HCT116 (cell line): Measurements from ENCODE around the gene SLC16A1. TPM values are rescaled to one million over a fixed set of nuclear protein-coding genes. Genes with fewer than 3 reads are reported as not detected.

Experiments used
- ATAC-seq: fragments of 200-7000 bp; cut with Tn5 transposase; 2 replicates; pipeline ENCODE4 v1.9.1; 2020; ENCODE audit warnings: mild to moderate bottlenecking, moderate library complexity
- BruUV-seq: library from RNA; stranded (reverse); fragments of 400-500 nt; replicated peaks from 2 replicates; lab custom pipeline; 2021; lab: Mats Ljungman, UMichigan
- CTCF ChIA-PET: fragments of 300-600 bp; sonication (Branson Sonifier 250); formaldehyde crosslinking; loops from one replicate; lab custom pipeline; 2021; ENCODE audit warnings: antibody characterized with exemption; lab: Charles Lee
- POLR2A ChIA-PET: fragments of 300-600, 350-600 bp; sonication (Branson Sonifier 250); formaldehyde crosslinking; loops from one replicate; lab custom pipeline; 2021; ENCODE audit warnings: antibody characterized with exemption; lab: Charles Lee
- RAD21 ChIA-PET, 2 experiments: fragments of 300-600 bp; sonication (Branson Sonifier 250); formaldehyde crosslinking; loops; one replicate each; lab custom pipeline; 2023; ENCODE audit warnings: low total read pairs in 2 of 2; ENCODE audit not compliant: uncharacterized antibody in 2 of 2, unreplicated experiment in 2 of 2, low non-redundant PET in 1 of 2; lab: Charles Lee
- DNase-seq: peaks from one replicate; pipeline ENCODE4 v3.0.0-alpha.2; 2010; ENCODE audit warnings: low read depth, low spot score
- H2AFZ ChIP-seq: fragments of 200-600 bp; shearing (Covaris generic), sonication (generic); 2 replicates; pipeline ENCODE4 v1.6.1; 2017; ENCODE audit warnings: low read depth, mixed run types, mixed read lengths, antibody characterized with exemption, low read length; ENCODE audit not compliant: poor library complexity, severe bottlenecking
- H3K27ac ChIP-seq: 2 replicates; pipeline ENCODE4 v1.5.1; 2012; ENCODE audit warnings: low read depth, low read length
- H3K27me3 ChIP-seq: fragments of 200-600 bp; sonication (generic); 2 replicates; pipeline ENCODE4 v1.6.1; 2016; ENCODE audit warnings: mixed run types, low read length, mixed read lengths; ENCODE audit not compliant: insufficient read depth
- H3K36me3 ChIP-seq, 2 experiments: fragments of 200-500 bp in 1 of 2; fragments of 200-600 bp in 1 of 2; sonication (Bioruptor generic) in 1 of 2; sonication (generic) in 1 of 2; 2 replicates each; pipeline versions ENCODE4 v1.5.1 to v1.6.1; 2014 to 2016; ENCODE audit warnings: low read length in 2 of 2, inconsistent platforms in 1 of 2, mixed read lengths in 1 of 2, mixed run types in 1 of 2; ENCODE audit not compliant: insufficient read depth in 2 of 2, control insufficient read depth in 1 of 2
- H3K4me1 ChIP-seq, 2 experiments: fragments of 200-600 bp in 1 of 2; sonication (generic) in 1 of 2; 2 replicates each; pipeline versions ENCODE4 v1.5.1 to v1.6.1; 2012 to 2017; ENCODE audit warnings: low read length in 2 of 2, inconsistent platforms in 1 of 2, mild to moderate bottlenecking in 1 of 2, mixed read lengths in 1 of 2, mixed run types in 1 of 2, moderate library complexity in 1 of 2; ENCODE audit not compliant: insufficient read depth in 2 of 2, control insufficient read depth in 1 of 2
- H3K4me2 ChIP-seq: fragments of 200-600 bp; sonication (generic); 2 replicates; pipeline ENCODE4 v1.6.1; 2017; ENCODE audit warnings: mixed run types, low read length, mixed read lengths
- H3K4me3 ChIP-seq, 2 experiments: fragments of 200-600 bp in 1 of 2; sonication (generic) in 1 of 2; replicated peaks in 1 of 2; 2 replicates each; pipeline ENCODE4 v1.5.1; 2011 to 2016; ENCODE audit warnings: low read length in 2 of 2, control low read depth in 1 of 2, low read depth in 1 of 2, mild to moderate bottlenecking in 1 of 2, mixed read lengths in 1 of 2, mixed run types in 1 of 2
- H3K79me2 ChIP-seq: fragments of 200-600 bp; sonication (generic); 2 replicates; pipeline ENCODE4 v1.6.1; 2017; ENCODE audit warnings: mild to moderate bottlenecking, mixed run types, low read length, moderate library complexity, mixed read lengths; ENCODE audit not compliant: insufficient read depth
- H3K9ac ChIP-seq: fragments of 200-600 bp; sonication (generic); 2 replicates; pipeline ENCODE4 v1.6.1; 2016; ENCODE audit warnings: low read length, mixed read lengths
- H3K9me2 ChIP-seq: fragments of 200-600 bp; sonication (generic), shearing (Covaris generic); 2 replicates; pipeline ENCODE4 v1.6.1; 2017; ENCODE audit warnings: mixed run types, mild to moderate bottlenecking, moderate library complexity; ENCODE audit not compliant: insufficient read depth
- H3K9me3 ChIP-seq, 2 experiments: fragments of 200-500 bp in 1 of 2; fragments of 200-600 bp in 1 of 2; sonication (Bioruptor generic) in 1 of 2; sonication (generic) in 1 of 2; 2 replicates each; pipeline ENCODE4 v1.6.1; 2014 to 2017; ENCODE audit warnings: low read length in 2 of 2, mixed read lengths in 2 of 2, inconsistent platforms in 1 of 2, low read depth in 1 of 2, mild to moderate bottlenecking in 1 of 2, mixed run types in 1 of 2, moderate library complexity in 1 of 2; ENCODE audit not compliant: control insufficient read depth in 1 of 2, insufficient read depth in 1 of 2
- H4K20me1 ChIP-seq: fragments of 200-600 bp; sonication (generic), shearing (Covaris generic); 2 replicates; pipeline ENCODE4 v1.6.1; 2017; ENCODE audit warnings: mixed run types, mild to moderate bottlenecking, moderate library complexity; ENCODE audit not compliant: insufficient read depth
- CEBPB ChIP-seq: IDR thresholded peaks from 2 replicates; pipeline ENCODE4 v1.6.1; 2012; ENCODE audit warnings: low read depth
- EGR1 ChIP-seq: IDR thresholded peaks from 2 replicates; pipeline ENCODE4 v1.6.1; 2012; ENCODE audit warnings: low read depth
- ELF1 ChIP-seq: IDR thresholded peaks from 2 replicates; pipeline ENCODE4 v1.6.1; 2012; ENCODE audit warnings: low read depth, borderline replicate concordance
- FOSL1 ChIP-seq: IDR thresholded peaks from 2 replicates; pipeline ENCODE4 v1.6.1; 2012; ENCODE audit warnings: low read depth
- SIN3A ChIP-seq: IDR thresholded peaks from 2 replicates; pipeline ENCODE4 v1.6.1; 2012; ENCODE audit warnings: low read depth
- SP1 ChIP-seq: IDR thresholded peaks from 2 replicates; pipeline ENCODE4 v1.6.1; 2012; ENCODE audit warnings: low read depth
- TCF7L2 ChIP-seq: IDR thresholded peaks from 2 replicates; pipeline ENCODE4 v1.7.0; 2011; ENCODE audit warnings: borderline replicate concordance, inconsistent platforms; ENCODE audit not compliant: insufficient read depth, insufficient read length; ENCODE audit errors: extremely low read depth
- ZNF274 ChIP-seq: fragments of 200-500 bp; sonication (Bioruptor generic); IDR thresholded peaks from 2 replicates; pipeline ENCODE4 v1.6.1; 2014; ENCODE audit warnings: mild to moderate bottlenecking, low read depth, low read length, inconsistent platforms
- intact Hi-C: fragments of 100-400 bp; cut with micrococcal nuclease; formaldehyde crosslinking; loops from 2 replicates; pipeline ENCODE4 v1.10.0; 2022
- total RNA-seq: library from RNA; stranded (reverse); gene quantifications from one replicate; pipeline ENCODE4 v1.2.1, GENCODE V29; 2021; ENCODE audit not compliant: unreplicated experiment
- TF ChIP-seq, protein P1 (sequence below): IDR thresholded peaks from 2 replicates; pipeline ENCODE4 v1.6.1; 2012

SLC16A1 gene
- total RNA-seq, 1 experiment from 2014 or later = 96.7 TPM

DNA sequence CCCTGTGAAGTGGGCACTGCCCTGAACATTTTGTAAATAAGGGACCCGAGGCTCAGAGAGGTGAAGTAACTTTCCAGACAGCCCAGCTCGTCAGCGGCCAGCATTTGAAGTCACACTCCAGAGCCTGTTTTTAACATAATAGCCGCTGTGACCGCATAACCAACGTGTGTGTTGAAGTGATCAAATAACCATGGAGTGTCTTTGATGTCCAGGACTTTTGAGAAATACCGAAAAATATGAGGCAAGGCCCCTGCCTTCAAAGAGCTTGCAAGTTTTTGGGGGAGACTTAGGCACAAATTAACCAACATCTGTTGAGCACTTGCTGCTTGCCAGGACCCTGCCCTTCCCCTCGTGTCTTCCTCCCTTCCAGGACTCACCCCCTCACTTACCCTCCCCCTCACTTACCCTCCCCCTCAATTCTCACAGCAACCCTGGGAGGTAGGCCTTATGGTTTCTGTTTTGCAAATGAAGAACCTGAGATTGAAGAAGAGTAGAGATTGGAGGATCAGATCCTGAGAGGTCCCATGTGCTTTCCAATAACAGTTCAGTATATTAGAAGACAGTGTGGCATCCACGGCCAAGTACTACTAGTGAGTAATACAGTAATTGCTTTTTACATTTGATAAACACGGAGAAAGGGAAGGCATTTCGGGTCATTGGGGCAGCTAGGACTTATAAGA lies 1.3 kb upstream of the SLC16A1 start:
- peak overlapping the region; percentile 91 for H3K9ac ChIP-seq
- peak; percentile 50 for TF ChIP-seq TCF7L2
- TF ChIP-seq ELF1 = no peak
- peak; percentile 70; the same call in 1 of the 2 replicates for TF ChIP-seq SP1
- peak; percentile 69; the same call in 1 of the 2 replicates for TF ChIP-seq EGR1
- H3K9me2 ChIP-seq = no peaks in the 10 kb centered on the region
- ChIA-PET POLR2A (interaction anchor here (1.7 kb wide), 1 partner anchor 242 kb away, joined by 6 read pairs; the partner anchor contains the start of gene PPM1J), CTCF (interaction anchor here (1.0 kb wide), 1 partner anchor 115 kb away, joined by 3 read pairs; no protein-coding TSS in a partner anchor), RAD21 (no interaction called here)
- H3K4me2 ChIP-seq = peak overlapping the region; percentile 92
- ATAC-seq = peak; percentile 23
- DNase-seq = peak; percentile 75
- peaks cover 8 to 32% of the 10 kb centered on the region in 2 experiments for H3K4me1 ChIP-seq
- peak overlapping the region; percentile 87 for H3K27ac ChIP-seq
- intact Hi-C loops = loop anchor here (5.0 kb wide), 2 partner anchors 150 to 240 kb away; partner anchors contain the start of gene PPM1J
- H3K4me3 ChIP-seq = peak overlapping the region; percentile 76 to 84
- H3K9me3 ChIP-seq = no peaks in the 10 kb centered on the region
- no peak overlapping the region for H2AFZ ChIP-seq
- BruUV-seq = no TSS peak
- peaks cover 3 to 10% of the 10 kb centered on the region in 2 experiments; a peak in 3 of 4 replicates for H3K36me3 ChIP-seq
- H4K20me1 ChIP-seq = peaks cover 12% of the 10 kb centered on the region; the same call in 1 of the 2 replicates
- no peaks in the 10 kb centered on the region for H3K27me3 ChIP-seq
- peaks cover 86% of the 10 kb centered on the region for H3K79me2 ChIP-seq

GRCh38 chr1:112956544-112957132 lies 642 bp upstream of the SLC16A1 start:
- peaks cover 8 to 32% of the 10 kb centered on the region in 2 experiments for H3K4me1 ChIP-seq
- intact Hi-C loops = loop anchor here (5.0 kb wide), 2 partner anchors 149 to 239 kb away; partner anchors contain the start of gene PPM1J
- H4K20me1 ChIP-seq = peaks cover 12% of the 10 kb centered on the region; the same call in 1 of the 2 replicates
- no peaks in the 10 kb centered on the region for H3K9me2 ChIP-seq
- POLR2A ChIA-PET = interaction anchor here (0.9 to 1.7 kb wide), 12 partner anchors 10 to 241 kb away, joined by 3 to 25 read pairs (median 4); partner anchors contain the start of genes LRIG2 and PPM1J
- BruUV-seq = TSS peak; percentile 60
- H3K4me3 ChIP-seq = peak overlapping the region; percentile 76 to 84
- RAD21 ChIA-PET = interaction anchor here in 1 of 2 experiments (1.1 kb wide), 1 partner anchor 152 kb away, joined by 3 read pairs; no protein-coding TSS in a partner anchor
- H3K36me3 ChIP-seq = peaks cover 3 to 10% of the 10 kb centered on the region in 2 experiments; a peak in 3 of 4 replicates
- no peaks in the 10 kb centered on the region for H3K9me3 ChIP-seq
- TF ChIP-seq CEBPB = no peak
- no peak for TF ChIP-seq ZNF274
- peak; percentile 19; the same call in 1 of the 2 replicates for TF ChIP-seq SIN3A
- TF ChIP-seq, protein P1, sequence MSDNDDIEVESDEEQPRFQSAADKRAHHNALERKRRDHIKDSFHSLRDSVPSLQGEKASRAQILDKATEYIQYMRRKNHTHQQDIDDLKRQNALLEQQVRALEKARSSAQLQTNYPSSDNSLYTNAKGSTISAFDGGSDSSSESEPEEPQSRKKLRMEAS = peak; percentile 36; the same call in 1 of the 2 replicates
- no peak for TF ChIP-seq SP1
- TF ChIP-seq TCF7L2 = no peak
- TF ChIP-seq FOSL1 = no peak
- TF ChIP-seq, all 23 proteins: peak for 2
- Histone ChIP-seq H3K27ac (peak overlapping the region; percentile 87), H2AFZ (no peak overlapping the region), H3K4me2 (peak overlapping the region; percentile 92), H3K79me2 (peaks cover 89% of the 10 kb centered on the region), H3K27me3 (no peaks in the 10 kb centered on the region), H3K9ac (peak overlapping the region; percentile 91)
- CTCF ChIA-PET = interaction anchor here (1.3 kb wide), 1 partner anchor 116 kb away, joined by 6 read pairs; the partner anchor contains the start of gene LRIG2
- ATAC-seq (peak; percentile 29), DNase-seq (no peak)
